Calu3 (cell line): ENCODE data around the gene SLC30A2. TPM values are rescaled to one million over a fixed set of nuclear protein-coding genes. Genes with fewer than 3 reads are reported as not detected.

ENCODE experiments used
- BruUV-seq: library from RNA; stranded (reverse); fragments of 400-500 nt; replicated peaks from 2 replicates; lab custom pipeline; 2021; lab: Mats Ljungman, UMichigan
- CTCF ChIA-PET: fragments of 300-600 bp; sonication (Branson Sonifier 250); formaldehyde crosslinking; loops from one replicate; lab custom pipeline; 2022; ENCODE audit warnings: antibody characterized with exemption; lab: Charles Lee
- DNase-seq: peaks from one replicate; pipeline ENCODE4 v3.0.0; 2022
- H3K27ac Mint-ChIP-seq: one replicate; pipeline ENCODE4 v1.8.0; 2022; ENCODE audit warnings: mixed read lengths; ENCODE audit not compliant: unreplicated experiment
- H3K27me3 Mint-ChIP-seq: one replicate; pipeline ENCODE4 v1.8.0; 2022; ENCODE audit warnings: mixed read lengths; ENCODE audit not compliant: unreplicated experiment
- H3K36me3 Mint-ChIP-seq: one replicate; pipeline ENCODE4 v1.8.0; 2022; ENCODE audit warnings: mild to moderate bottlenecking, moderate library complexity, mixed read lengths; ENCODE audit not compliant: insufficient read depth, unreplicated experiment
- H3K4me1 Mint-ChIP-seq: one replicate; pipeline ENCODE4 v1.8.0; 2022; ENCODE audit warnings: mild to moderate bottlenecking, low read depth, mixed read lengths; ENCODE audit not compliant: unreplicated experiment
- H3K4me3 Mint-ChIP-seq: one replicate; pipeline ENCODE4 v1.8.0; 2022; ENCODE audit warnings: mild to moderate bottlenecking, low read depth, moderate library complexity, mixed read lengths; ENCODE audit not compliant: unreplicated experiment
- H3K9me3 Mint-ChIP-seq: one replicate; pipeline ENCODE4 v1.8.0; 2022; ENCODE audit warnings: low read depth, mixed read lengths; ENCODE audit not compliant: unreplicated experiment
- intact Hi-C: fragments of 100-400 bp; cut with micrococcal nuclease; formaldehyde crosslinking; loops from one replicate; pipeline ENCODE4 v1.10.0; 2022; ENCODE audit not compliant: unreplicated experiment
- total RNA-seq: library from RNA; stranded (reverse); gene quantifications from 2 replicates; pipeline ENCODE4 v1.2.3, GENCODE V29; 2022
- TF ChIP-seq, protein P1 (sequence below): fragments of 200-600 bp; IDR thresholded peaks from one replicate; pipeline ENCODE4 v1.8.0; 2022; ENCODE audit warnings: antibody characterized with exemption; ENCODE audit not compliant: unreplicated experiment

SLC30A2 gene
- total RNA-seq, 1 experiment from 2014 or later, result not detected

DNA sequence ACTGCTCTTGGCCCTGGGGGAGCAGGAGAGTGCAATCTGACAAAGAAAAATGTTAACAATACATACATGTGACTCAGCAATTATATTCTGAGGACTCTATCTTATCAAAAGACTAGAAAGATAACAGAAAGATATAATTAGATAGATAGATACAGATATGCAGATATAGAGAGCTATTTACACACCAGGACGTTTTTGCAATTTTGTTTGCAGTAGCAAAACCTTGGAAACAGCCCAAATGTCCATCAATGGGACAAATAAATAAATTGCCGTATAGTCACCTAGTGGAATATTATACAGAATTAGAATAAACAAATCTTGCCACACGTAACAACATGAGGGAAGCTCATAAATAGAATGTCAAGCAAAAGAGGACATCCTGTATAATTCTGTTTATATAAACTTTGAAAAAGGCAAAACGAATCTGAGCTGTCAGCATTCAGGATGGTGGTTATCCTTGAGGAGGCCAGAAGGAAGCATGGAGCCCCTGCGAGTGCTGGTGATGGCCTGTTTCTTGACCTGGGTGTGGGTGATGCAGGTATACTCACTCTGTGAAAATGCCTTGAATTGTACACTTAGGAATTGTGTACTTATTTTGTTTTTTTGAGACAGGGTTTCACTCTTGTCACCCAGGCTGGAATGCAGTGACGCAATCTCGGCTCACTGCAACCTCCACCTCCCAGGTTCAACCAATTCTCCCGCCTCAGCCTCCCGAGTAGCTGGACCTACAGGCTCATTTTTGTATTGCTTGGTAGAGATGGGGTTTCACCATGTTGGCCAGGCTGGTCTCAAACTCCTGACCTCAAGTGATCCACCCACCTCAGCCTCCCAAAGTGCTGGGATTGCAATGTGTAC lies 34.3 kb upstream of the SLC30A2 start:
- TF ChIP-seq, protein P1, sequence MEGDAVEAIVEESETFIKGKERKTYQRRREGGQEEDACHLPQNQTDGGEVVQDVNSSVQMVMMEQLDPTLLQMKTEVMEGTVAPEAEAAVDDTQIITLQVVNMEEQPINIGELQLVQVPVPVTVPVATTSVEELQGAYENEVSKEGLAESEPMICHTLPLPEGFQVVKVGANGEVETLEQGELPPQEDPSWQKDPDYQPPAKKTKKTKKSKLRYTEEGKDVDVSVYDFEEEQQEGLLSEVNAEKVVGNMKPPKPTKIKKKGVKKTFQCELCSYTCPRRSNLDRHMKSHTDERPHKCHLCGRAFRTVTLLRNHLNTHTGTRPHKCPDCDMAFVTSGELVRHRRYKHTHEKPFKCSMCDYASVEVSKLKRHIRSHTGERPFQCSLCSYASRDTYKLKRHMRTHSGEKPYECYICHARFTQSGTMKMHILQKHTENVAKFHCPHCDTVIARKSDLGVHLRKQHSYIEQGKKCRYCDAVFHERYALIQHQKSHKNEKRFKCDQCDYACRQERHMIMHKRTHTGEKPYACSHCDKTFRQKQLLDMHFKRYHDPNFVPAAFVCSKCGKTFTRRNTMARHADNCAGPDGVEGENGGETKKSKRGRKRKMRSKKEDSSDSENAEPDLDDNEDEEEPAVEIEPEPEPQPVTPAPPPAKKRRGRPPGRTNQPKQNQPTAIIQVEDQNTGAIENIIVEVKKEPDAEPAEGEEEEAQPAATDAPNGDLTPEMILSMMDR, result no peak
- BruUV-seq, result no TSS peak
- no peaks in the 10 kb centered on the region for H3K36me3 Mint-ChIP-seq
- H3K9me3 Mint-ChIP-seq, result no peaks in the 10 kb centered on the region
- CTCF ChIA-PET, result no interaction called here
- no peak for DNase-seq
- peaks cover 42% of the 10 kb centered on the region for H3K4me1 Mint-ChIP-seq
- H3K4me3 Mint-ChIP-seq, result no peak overlapping the region
- no peak overlapping the region for H3K27ac Mint-ChIP-seq
- no peaks in the 10 kb centered on the region for H3K27me3 Mint-ChIP-seq
- intact Hi-C loops, result no loop called here

DNA sequence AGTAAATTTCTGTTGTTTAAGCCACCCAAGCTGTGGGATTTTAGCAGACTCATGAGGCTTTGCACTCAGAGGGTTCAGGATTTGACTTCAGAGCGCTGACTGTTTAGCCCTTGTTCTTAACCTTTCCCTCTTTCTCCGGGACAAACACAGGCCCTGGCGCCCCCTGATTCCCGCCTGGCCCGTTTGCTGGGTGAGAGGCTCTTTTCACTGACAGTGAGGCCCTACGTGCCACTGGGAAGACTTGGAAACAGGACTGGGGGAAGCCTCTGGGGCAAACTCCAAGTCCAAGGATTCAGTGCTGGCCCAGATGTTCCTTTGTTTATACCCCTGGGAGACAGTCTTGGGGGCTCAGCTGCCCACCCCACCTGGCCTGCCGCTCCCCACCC lies 33.3 kb upstream of the SLC30A2 start:
- H3K36me3 Mint-ChIP-seq, result no peaks in the 10 kb centered on the region
- BruUV-seq, result no TSS peak
- intact Hi-C loops, result no loop called here
- no peak for DNase-seq
- H3K27ac Mint-ChIP-seq, result peak overlapping the region; percentile 81
- H3K9me3 Mint-ChIP-seq, result no peaks in the 10 kb centered on the region
- TF ChIP-seq, protein P1, result no peak
- peaks cover 38% of the 10 kb centered on the region for H3K4me1 Mint-ChIP-seq
- CTCF ChIA-PET, result no interaction called here
- peak overlapping the region; percentile 51 for H3K4me3 Mint-ChIP-seq
- no peaks in the 10 kb centered on the region for H3K27me3 Mint-ChIP-seq

DNA sequence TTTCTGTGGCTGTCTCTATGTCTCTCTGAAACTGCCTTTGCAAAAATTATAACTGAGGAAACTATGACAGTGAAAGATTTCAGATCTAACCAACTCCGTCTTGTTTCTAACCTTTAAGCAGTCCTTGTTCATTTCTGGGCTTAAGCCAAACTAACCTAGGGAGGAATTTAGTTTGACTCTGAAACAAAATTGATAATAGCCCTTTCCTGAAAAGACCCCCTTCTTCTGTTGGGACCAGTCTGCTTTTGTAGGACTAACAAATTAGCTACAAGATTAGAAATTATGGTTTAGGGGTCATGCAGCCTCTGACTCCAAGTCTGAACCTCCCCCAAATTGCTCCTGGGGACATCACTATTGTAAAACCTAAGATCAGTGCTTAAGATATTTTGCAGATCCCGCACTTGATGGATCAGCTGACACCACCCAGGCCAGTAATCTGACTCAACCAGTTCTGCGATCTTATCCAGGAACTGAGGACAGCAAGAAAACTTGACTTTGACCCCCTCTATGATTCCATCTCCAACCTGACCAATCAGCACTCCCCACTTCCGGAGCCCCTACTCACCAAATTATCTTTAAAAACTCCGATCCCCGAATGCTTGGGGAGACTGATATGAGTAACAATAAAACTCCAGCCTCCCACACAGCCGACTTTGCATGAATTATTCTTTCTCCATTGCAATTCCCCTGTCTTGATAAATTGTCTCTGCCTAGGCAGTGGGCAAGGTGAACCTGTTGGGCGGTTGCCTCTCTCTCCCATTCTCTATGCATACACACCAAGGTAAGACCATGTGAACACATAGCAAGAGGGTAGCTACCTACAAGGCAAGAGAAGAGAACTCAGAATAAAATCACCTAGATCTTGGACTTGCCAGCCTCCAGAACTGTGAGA lies 32.6 kb upstream of the SLC30A2 start:
- TF ChIP-seq, protein P1, result no peak
- H3K4me1 Mint-ChIP-seq, result peaks cover 34% of the 10 kb centered on the region
- DNase-seq, result peak; percentile 48
- peak overlapping the region; percentile 51 for H3K4me3 Mint-ChIP-seq
- intact Hi-C loops, result no loop called here
- CTCF ChIA-PET, result interaction anchor here (0.6 kb wide), 2 partner anchors 67 to 984 kb away, joined by 3 read pairs; no protein-coding TSS in a partner anchor
- H3K27me3 Mint-ChIP-seq, result no peaks in the 10 kb centered on the region
- no peaks in the 10 kb centered on the region for H3K9me3 Mint-ChIP-seq
- peak overlapping the region; percentile 81 for H3K27ac Mint-ChIP-seq
- no peaks in the 10 kb centered on the region for H3K36me3 Mint-ChIP-seq
- BruUV-seq, result no TSS peak

DNA sequence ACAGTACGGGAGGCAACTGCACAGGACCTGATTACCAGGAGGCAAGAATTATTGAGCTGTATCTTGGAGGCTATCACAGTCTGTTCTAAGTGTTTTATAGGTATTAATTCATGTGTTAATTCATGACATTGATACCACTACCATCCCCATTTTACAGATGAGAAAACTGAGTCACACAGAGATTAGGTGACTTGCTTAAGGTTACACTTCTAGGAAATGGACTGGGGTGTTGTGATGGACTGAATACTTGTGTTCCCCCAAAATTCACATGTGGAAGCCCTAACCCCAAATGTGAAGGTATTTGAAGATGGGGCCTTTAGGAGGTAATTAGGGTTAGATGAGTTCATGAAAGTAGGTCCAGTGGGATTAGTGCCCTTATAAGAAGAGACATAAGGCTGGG lies 31.6 kb upstream of the SLC30A2 start:
- no peaks in the 10 kb centered on the region for H3K27me3 Mint-ChIP-seq
- TF ChIP-seq, protein P1, result no peak
- CTCF ChIA-PET, result no interaction called here
- intact Hi-C loops, result no loop called here
- no TSS peak for BruUV-seq
- peaks cover 42% of the 10 kb centered on the region for H3K4me1 Mint-ChIP-seq
- H3K4me3 Mint-ChIP-seq, result no peak overlapping the region
- H3K36me3 Mint-ChIP-seq, result no peaks in the 10 kb centered on the region
- no peak for DNase-seq
- no peak overlapping the region for H3K27ac Mint-ChIP-seq
- H3K9me3 Mint-ChIP-seq, result no peaks in the 10 kb centered on the region
